Activated CD8-positive, alpha-beta memory T cell treated with anti-CD3 and anti-CD28 coated beads for 24 hours (primary cell): ENCODE results near the gene TET2.

Experiments
- DNase-seq: peaks from one replicate; pipeline ENCODE4 v3.0.0-alpha.2; 2020

The TET2 gene

GRCh38 chr4:105236202-105236915 lies 89.7 kb downstream of the TET2 start:
- no peak for DNase-seq

GRCh38 chr4:105236916-105237311 lies 90.2 kb downstream of the TET2 start:
- DNase-seq, result no peak

- no peak for DNase-seq
Measured at GRCh38 chr4:105240037-105240436, 93.4 kb downstream of the TET2 start.

- no peak for DNase-seq
Measured at GRCh38 chr4:105241451-105241850, 94.8 kb downstream of the TET2 start.

- no peak for DNase-seq
Measured at GRCh38 chr4:105243446-105243845, 96.8 kb downstream of the TET2 start.

GRCh38 chr4:105246712-105247111 lies 100.0 kb downstream of the TET2 start:
- DNase-seq, result no peak

GRCh38 chr4:105248613-105249012 lies 101.9 kb downstream of the TET2 start:
- no peak for DNase-seq

GRCh38 chr4:105257817-105258495 lies 111.3 kb downstream of the TET2 start:
- no peak for DNase-seq

GRCh38 chr4:105265689-105266088 lies 119.0 kb downstream of the TET2 start:
- no peak for DNase-seq

GRCh38 chr4:105267280-105267679 lies 120.6 kb downstream of the TET2 start:
- DNase-seq, result no peak

GRCh38 chr4:105272002-105272401 lies 125.3 kb downstream of the TET2 start:
- DNase-seq, result no peak

GRCh38 chr4:105273230-105273629 lies 126.6 kb downstream of the TET2 start:
- no peak for DNase-seq

- DNase-seq, result no peak
Measured at GRCh38 chr4:105274090-105274489, 127.4 kb downstream of the TET2 start.

- DNase-seq, result no peak
Measured at GRCh38 chr4:105274504-105274903, 127.8 kb downstream of the TET2 start.

GRCh38 chr4:105276361-105277104 lies 129.9 kb downstream of the TET2 start:
- DNase-seq, result no peak

GRCh38 chr4:105277702-105278101 lies 131.0 kb downstream of the TET2 start:
- DNase-seq, result no peak

- DNase-seq, result no peak
Measured at GRCh38 chr4:105279314-105279713, 132.6 kb downstream of the TET2 start.

GRCh38 chr4:105280338-105281123 lies 133.9 kb downstream of the TET2 start:
- DNase-seq, result no peak

- no peak for DNase-seq
Measured at GRCh38 chr4:105281124-105281415, 134.4 kb downstream of the TET2 start.

- DNase-seq, result no peak
Measured at GRCh38 chr4:105282489-105282888, 135.8 kb downstream of the TET2 start.

GRCh38 chr4:105283501-105283900 lies 136.8 kb downstream of the TET2 start:
- DNase-seq, result no peak

- no peak for DNase-seq
Measured at GRCh38 chr4:105288121-105288520, 141.4 kb downstream of the TET2 start.

- DNase-seq, result no peak
Measured at GRCh38 chr4:105291925-105292324, 145.2 kb downstream of the TET2 start.
